ENCODE results near the gene EFNA4.

DNA sequence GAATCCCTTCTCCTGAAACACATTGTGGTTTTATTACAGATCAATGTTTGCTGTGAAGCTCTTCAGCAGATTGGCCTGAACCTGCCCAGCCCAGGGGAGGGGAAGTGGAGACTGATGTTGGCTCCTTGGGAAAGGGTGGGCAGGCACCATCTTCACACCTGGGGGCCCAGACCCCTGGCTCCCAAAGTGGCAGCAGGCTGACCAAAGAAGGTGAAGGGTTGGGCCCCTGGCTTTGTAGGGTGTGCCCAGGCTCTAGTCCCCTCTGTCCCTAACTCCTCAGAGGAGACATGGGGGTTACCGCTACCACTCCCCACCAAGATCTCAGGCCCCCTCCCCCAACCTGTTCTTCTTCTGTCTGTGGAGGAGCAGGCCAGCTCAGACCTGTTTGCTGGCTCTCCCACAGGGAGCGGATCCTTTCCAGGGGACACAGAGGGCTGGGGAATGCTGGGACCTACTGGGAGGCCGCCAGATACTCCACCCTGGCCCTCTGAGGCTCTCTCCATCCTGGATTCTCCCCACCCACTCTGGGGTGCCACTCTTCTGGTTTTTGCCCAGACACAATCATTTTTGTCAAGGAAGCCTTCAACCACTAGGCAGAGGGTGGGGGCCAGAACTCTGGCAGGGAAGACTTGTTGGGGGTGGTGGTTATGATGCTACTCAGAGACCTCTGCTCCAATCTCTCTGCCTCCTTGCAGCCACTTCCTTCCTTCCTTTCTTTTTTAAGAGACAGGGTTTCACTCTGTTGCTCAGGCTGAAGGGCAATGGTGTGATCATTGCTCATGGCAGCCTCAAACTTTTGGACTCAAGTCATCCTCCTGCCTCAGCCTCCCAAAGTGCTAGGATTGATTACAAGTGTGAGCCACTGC is 10.1 kb downstream of the EFNA4 start:
- TF ChIP-seq, protein P1, sequence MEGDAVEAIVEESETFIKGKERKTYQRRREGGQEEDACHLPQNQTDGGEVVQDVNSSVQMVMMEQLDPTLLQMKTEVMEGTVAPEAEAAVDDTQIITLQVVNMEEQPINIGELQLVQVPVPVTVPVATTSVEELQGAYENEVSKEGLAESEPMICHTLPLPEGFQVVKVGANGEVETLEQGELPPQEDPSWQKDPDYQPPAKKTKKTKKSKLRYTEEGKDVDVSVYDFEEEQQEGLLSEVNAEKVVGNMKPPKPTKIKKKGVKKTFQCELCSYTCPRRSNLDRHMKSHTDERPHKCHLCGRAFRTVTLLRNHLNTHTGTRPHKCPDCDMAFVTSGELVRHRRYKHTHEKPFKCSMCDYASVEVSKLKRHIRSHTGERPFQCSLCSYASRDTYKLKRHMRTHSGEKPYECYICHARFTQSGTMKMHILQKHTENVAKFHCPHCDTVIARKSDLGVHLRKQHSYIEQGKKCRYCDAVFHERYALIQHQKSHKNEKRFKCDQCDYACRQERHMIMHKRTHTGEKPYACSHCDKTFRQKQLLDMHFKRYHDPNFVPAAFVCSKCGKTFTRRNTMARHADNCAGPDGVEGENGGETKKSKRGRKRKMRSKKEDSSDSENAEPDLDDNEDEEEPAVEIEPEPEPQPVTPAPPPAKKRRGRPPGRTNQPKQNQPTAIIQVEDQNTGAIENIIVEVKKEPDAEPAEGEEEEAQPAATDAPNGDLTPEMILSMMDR (IDR thresholded peaks at IDR 0.05): no peak
- TF ChIP-seq ZNF263 (CRISPR knock-in tag; IDR thresholded peaks at IDR 0.05; ENCODE audit: low read depth): no peak
- TF ChIP-seq, protein P2, sequence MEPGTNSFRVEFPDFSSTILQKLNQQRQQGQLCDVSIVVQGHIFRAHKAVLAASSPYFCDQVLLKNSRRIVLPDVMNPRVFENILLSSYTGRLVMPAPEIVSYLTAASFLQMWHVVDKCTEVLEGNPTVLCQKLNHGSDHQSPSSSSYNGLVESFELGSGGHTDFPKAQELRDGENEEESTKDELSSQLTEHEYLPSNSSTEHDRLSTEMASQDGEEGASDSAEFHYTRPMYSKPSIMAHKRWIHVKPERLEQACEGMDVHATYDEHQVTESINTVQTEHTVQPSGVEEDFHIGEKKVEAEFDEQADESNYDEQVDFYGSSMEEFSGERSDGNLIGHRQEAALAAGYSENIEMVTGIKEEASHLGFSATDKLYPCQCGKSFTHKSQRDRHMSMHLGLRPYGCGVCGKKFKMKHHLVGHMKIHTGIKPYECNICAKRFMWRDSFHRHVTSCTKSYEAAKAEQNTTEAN (CRISPR knock-in tag; IDR thresholded peaks at IDR 0.05): no peak
- TF ChIP-seq, protein P3, sequence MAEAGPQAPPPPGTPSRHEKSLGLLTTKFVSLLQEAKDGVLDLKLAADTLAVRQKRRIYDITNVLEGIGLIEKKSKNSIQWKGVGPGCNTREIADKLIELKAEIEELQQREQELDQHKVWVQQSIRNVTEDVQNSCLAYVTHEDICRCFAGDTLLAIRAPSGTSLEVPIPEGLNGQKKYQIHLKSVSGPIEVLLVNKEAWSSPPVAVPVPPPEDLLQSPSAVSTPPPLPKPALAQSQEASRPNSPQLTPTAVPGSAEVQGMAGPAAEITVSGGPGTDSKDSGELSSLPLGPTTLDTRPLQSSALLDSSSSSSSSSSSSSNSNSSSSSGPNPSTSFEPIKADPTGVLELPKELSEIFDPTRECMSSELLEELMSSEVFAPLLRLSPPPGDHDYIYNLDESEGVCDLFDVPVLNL (CRISPR knock-in tag; IDR thresholded peaks at IDR 0.05; ENCODE audit: borderline replicate concordance, low read depth): no peak
- TF ChIP-seq, protein P4, sequence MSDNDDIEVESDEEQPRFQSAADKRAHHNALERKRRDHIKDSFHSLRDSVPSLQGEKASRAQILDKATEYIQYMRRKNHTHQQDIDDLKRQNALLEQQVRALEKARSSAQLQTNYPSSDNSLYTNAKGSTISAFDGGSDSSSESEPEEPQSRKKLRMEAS (CRISPR knock-in tag; IDR thresholded peaks at IDR 0.05): no peak
- no peak for TF ChIP-seq IRF2 (CRISPR knock-in tag; IDR thresholded peaks at IDR 0.05; ENCODE audit: borderline replicate concordance, low read depth)

Measured in WTC11 (cell line).